Cardiac fibroblast (primary cell): ENCODE measurements around the gene CAMTA1.

Experiments used
- DNase-seq, 2 donors: peaks; one replicate each; pipeline versions ENCODE4 v3.0.0 to v3.0.0-alpha.2; 2010; ENCODE audit warnings: low read depth in 2 of 2
- H3K4me3 ChIP-seq, 2 donors: replicated peaks in 1 of 2; 1 replicate in 1 of 2; 2 replicates in 1 of 2; pipeline ENCODE4 v1.5.1; 2011; ENCODE audit warnings: low read depth in 2 of 2, low read length in 2 of 2, mild to moderate bottlenecking in 2 of 2, moderate library complexity in 1 of 2
- TF ChIP-seq, protein P1 (sequence below): IDR thresholded peaks from one replicate; pipeline ENCODE4 v1.5.1; 2011; ENCODE audit warnings: low read depth, mild to moderate bottlenecking, low read length, inconsistent platforms

Gene CAMTA1

DNA sequence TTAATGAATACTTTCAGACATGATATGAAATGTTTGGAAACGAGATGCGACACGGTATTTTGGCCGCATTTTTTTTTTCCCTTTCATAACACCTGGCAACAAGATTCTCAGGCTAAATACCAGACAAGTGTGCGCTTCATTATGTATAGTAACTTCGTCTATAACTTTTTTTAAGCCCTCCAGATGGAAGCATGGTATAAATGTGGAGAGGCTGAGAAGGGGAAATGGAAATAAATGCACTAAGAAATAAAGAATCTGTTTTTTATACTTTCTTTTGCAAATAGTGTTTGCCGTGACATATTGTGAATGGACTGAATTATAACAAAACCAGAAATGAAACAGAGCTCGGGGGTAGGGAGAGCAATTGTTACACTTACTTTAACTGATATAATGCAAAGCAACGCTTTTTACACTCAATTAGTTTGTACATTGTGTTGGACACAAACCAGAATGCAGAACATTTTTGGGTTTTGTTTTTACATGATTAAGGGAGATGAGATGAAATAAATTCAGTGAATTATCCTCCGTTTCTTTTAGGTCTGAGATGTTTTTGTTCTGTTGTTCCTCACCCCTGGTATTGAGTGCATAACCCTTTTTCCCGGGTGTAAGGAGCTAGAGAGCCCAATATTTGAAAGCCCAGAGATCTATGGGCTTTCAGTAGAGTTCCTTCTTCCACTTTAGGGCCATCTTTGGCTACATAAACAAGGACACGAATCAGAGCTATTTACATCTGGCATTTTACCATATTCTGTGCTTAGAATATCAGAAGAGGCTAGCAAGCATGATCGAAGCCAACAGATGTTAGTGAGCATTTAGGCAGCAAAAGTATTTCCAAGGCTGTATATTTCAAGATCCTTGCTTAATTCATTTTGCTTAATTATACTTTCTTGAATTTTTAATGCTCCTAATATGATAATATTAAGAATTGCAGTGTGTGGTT is 478.0 kb downstream of the CAMTA1 start:
- H3K4me3 ChIP-seq, result no peak overlapping the region
- TF ChIP-seq, protein P1, sequence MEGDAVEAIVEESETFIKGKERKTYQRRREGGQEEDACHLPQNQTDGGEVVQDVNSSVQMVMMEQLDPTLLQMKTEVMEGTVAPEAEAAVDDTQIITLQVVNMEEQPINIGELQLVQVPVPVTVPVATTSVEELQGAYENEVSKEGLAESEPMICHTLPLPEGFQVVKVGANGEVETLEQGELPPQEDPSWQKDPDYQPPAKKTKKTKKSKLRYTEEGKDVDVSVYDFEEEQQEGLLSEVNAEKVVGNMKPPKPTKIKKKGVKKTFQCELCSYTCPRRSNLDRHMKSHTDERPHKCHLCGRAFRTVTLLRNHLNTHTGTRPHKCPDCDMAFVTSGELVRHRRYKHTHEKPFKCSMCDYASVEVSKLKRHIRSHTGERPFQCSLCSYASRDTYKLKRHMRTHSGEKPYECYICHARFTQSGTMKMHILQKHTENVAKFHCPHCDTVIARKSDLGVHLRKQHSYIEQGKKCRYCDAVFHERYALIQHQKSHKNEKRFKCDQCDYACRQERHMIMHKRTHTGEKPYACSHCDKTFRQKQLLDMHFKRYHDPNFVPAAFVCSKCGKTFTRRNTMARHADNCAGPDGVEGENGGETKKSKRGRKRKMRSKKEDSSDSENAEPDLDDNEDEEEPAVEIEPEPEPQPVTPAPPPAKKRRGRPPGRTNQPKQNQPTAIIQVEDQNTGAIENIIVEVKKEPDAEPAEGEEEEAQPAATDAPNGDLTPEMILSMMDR, result no peak
- DNase-seq, result no peak

DNA sequence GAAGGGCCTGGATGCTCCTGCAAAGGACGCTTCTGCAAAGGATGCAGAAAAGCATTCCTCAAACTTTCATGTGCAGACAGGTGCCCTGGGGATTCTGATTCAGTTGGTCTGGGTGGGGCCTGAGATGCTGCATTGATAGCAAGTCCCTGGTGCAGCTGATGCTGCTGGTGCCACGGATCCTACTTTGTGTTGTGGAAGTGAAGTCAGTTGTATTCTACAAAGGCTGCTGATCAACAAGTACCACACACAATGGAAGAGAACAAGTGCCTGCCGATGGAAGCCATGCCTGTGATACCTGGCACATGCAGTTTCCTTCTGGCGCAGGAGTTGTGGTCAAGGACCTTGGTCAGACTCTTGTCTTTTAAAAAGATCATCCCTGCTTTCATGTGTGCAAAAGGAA is 478.8 kb downstream of the CAMTA1 start:
- TF ChIP-seq, protein P1, result no peak
- DNase-seq, result no peak
- no peak overlapping the region for H3K4me3 ChIP-seq

DNA sequence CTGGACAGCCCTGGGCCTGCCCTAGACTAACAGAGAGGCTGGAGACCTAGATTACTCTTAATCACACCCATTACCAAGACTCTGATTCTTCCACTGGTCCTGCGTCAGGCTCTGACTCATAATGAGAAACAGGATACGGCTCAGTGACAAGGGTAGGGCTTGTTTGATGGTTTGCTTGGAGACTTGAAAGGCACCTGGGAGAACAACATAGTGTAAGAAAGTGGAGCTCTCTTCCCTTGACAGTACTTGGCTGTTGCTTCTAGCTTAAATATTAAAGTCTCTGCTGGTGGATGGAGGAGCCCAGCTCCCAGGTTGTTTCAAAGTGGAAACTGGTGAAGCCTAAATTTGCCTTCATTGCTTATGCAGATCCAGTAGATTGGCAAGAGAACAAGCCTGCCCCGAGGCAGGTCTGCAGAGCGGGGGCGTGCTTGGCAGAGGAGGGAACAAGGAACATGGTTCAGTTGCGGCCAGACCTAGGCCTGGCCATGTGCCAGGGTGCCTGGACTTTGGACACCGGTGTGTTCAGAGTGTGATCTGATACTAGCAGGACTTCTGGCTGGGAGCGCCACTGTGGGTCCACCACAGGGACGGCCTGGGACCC is 480.6 kb downstream of the CAMTA1 start:
- peak; percentile 41 to 85 for DNase-seq
- H3K4me3 ChIP-seq, result no peak overlapping the region
- TF ChIP-seq, protein P1, result no peak

DNA sequence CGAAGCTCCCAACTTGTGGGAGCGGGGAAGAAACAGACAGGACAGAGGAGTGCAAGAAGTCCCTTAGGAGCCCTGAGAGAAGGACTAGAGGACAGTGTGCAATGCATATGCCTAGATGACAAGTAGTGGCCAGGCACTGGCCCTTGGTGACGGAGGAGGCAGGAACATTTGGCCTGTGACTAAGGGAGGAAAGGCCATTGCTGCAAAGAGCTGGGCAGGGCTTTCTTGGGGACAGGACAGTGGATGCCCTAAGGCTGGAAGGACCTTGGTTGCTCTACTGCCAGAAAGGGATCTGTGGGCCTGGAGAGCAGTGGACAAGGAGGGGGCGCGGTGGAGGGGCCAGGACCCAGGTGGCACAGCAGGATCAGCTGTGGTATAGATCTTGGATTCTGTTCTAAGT is 481.3 kb downstream of the CAMTA1 start:
- TF ChIP-seq, protein P1, result no peak
- no peak for DNase-seq
- no peak overlapping the region for H3K4me3 ChIP-seq

DNA sequence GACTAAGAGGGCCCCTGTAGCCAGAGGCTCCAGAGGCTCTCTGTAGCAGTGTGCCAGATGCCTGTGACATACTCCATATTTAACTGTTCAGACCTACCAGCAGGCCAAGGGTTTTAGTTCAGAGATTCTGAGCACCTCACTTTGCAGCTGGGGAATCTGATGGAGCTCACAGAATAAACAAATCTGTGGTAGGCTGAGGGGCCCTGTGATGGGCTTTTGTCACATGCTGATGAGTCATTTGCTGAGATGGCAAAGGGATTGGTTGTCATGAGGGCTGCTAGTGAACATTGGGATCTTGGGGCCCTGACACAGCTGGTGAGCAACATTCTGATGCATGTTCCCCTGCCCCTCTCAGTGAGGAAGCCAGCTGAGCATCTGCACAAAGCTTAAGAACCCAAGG is 482.2 kb downstream of the CAMTA1 start:
- TF ChIP-seq, protein P1, result no peak
- DNase-seq, result peak in 1 of 2 donors; percentile 56
- no peak overlapping the region for H3K4me3 ChIP-seq

DNA sequence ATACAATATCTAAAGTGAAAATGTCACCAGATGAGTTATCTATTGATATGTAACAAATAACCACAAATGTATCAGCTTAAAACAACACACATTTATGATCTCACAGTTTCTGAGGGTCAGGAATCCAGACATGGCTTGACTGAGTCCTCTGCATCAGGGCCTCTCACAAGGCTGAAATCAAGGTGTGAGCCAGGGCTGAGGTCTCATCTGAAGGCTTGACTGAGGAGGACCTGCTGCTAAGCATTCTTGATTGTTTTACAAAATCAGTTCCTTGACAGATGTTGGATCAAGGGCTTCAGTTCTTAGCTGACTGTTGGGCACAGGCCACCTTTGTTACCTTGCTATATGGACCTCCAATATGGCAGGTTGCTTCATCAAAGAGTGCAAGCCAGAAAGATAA is 483.7 kb downstream of the CAMTA1 start:
- no peak for DNase-seq
- TF ChIP-seq, protein P1, result no peak
- no peak overlapping the region for H3K4me3 ChIP-seq
